Measurements from ENCODE around the gene SPATA16.
"Not testable (repeated sequence)": the region's sequence is repeated elsewhere in the genome, so short reads cannot be mapped to it uniquely, and the experiment has no call there.

SPATA16 gene

DNA sequence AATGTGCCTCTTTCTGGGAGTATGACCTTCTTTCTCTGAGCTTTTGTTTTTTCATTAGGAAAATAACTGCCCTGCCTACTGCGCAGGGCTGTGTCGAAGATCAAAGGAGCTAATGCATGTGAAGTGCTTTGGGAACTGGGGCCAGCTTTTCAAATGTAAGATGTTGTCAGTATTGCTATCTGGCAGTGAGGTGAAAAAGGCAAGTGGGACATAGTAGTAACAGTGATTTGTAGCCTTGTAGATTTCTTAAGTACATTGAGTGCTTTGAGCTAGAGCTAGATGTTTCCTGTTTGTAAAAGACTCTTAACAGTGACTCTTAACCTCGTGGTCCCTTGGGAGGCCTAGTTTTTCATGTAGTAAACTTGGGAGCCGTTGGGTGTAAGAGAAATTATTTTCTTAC lies 264.0 kb downstream of the SPATA16 start:
- no peak for DNase-seq (ENCODE audit: low read depth)

DNA sequence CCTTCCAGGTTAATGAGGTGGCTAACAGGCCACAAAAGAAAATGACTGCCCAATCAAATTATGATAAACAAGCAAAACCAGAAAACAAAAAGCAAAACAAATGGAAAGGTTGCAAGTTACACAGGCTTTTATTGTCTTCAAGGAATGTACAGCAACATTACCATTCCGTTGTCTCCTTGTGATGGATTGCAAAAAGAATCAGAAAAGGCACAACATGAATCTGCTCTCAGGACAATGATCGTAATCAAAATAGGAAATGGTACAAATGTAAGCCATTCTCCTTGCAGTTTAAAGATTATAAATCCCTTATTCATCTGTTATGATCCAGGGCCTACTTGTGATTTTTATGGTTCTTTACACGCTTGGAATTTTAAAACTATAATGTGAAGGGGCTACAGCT lies 264.7 kb downstream of the SPATA16 start:
- no peak for DNase-seq (ENCODE audit: low read depth)

DNA sequence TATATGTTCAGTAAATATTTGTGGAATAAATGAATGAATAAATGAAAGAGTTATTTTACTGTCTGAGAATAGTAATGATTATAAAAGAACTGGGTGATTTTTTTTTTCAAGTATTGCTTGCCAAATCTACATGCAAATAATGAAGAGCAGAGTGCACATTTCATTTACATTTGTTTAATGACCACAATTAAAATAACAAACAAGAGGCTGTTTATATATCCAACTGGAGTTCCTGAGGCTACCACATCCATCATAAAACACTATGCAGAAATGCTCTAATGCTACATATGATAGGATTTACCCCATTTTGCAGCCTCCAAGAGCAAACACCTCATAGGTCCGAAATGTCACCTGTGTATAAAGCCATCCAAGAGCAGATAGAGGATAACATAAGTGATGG lies 266.0 kb downstream of the SPATA16 start:
- DNase-seq (ENCODE audit: low read depth) = no peak

DNA sequence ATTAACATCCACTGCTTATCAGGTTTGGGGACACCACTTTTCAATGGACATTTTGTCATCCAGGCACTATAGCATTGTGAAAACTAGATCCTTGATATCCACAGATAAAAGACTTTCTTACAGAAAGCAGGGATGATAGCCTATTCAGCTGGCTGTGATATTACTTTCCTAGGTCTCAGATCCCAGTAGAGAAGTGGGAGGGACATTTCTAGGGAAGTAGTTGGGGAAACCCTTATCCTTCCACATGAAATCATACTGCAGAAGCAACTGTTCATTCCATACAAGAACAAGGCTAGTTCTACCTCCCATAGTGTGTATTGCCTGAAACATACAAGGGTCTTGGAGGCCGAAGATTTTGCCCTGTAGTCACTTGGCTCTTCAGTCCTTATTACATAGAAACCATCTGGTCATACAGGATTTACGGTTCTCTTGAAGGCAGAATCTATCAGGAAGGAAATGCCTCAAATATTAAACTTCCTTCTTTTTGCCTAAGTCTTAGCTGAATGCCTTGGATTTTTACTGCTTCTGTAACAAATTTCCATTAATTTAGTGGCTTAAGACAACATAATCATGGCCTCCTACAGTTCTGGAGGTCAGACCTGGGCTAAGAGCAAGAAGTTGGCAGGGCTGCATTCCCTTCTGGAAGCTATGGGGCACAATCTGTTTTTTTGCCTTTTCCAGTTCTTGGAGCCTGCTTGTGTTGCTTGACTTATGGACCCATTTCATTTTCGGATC lies 271.1 kb downstream of the SPATA16 start:
- DNase-seq (ENCODE audit: low read depth) = no peak

DNA sequence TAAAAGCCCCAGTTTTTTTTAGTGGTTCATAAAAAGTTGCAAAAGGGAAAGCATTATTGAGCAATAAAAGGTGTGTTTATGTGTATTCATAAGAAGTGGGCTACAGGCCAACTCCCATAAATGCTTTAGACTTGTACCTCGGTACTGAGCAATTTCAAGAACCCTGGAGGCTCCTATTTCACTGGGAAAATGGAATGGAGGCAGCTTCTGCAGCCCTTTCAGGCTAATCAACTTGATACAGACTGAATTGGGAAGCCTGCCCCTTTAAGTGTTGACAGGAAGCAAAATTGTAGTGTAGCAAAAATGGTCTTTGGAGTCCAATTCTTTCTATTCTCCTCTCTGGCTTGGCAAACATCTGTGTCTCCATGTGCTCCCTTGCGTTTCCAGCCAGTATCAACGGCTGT lies 271.7 kb downstream of the SPATA16 start:
- DNase-seq (ENCODE audit: low read depth) = no peak

DNA sequence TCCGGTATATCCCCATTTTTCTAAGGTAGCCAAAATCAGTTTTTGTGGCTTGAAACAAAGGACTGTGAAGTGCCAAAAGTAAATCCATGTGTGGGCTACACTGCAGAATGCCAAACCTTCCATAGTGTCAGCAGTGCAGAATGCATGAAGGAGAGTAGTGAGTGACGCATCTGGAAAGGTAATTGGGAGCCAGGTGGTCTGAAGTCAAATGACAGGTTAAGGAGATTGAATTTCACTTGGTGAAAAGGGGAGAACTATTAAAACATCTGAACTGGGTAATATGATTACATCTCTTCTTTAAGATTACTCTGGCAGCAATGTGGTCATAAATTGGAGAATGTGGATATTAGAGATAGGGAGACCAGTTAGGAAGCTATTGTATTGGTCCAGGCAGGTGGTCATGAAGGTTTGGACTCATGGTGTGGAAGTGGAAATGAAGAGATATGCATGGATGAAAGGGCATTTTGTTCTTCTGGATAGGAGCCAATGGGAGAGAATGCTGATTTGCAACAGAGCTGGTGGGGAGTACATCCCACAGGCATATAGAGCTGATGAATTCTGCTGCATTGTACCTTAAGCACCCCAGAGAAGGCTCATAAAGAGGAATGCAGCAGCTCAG lies 272.3 kb downstream of the SPATA16 start:
- no peak for DNase-seq (ENCODE audit: low read depth)

DNA sequence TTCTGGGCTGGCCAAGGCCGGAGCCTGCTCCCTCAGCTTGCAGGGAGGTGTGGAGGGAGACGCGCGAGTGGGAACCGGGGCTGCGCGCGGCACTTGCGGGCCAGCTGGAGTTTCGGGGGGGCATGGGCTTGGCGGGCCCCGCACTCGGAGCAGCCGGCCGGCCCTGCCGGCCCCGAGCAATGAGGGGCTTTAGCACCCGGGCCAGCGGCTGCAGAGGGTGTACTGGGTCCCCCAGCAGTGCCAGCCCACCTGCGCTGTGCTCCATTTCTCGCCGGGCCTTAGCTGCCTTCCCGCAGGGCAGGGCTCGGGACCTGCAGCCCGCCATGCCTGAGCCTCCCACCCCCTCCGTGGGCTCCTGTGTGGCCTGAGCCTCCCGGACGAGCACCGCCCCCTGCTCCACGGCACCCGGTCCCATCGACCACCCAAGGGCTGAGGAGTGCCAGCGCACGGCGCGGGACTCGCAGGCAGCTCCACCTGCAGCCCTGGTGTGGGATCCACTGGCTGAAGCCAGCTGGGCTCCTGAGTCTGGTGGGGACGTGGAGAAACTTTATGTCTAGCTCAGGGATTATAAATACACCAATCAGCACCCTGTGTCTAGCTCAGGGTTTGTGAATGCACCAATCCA lies 274.2 kb downstream of the SPATA16 start:
- not testable (repeated sequence) for DNase-seq (ENCODE audit: low read depth)

DNA sequence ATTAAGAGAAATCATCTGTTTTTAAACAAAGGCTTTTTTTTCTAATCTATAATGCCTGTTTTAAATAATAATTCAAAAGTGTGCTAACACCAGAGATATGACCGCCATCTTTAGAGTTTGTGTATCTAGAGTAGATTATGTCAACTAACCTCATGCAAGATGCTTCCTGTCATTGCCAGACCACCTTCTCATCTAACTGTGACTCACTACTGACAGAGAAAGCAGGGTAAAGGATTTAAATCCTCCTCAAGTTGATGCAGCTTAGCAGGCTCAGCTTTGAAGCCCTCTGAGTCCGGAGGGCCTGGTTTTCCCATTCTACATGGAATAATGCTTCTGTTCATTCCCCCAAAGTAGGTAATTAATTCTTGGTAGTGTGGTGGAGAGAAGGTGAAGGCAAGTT lies 282.0 kb downstream of the SPATA16 start:
- no peak for DNase-seq (ENCODE audit: low read depth)

DNA sequence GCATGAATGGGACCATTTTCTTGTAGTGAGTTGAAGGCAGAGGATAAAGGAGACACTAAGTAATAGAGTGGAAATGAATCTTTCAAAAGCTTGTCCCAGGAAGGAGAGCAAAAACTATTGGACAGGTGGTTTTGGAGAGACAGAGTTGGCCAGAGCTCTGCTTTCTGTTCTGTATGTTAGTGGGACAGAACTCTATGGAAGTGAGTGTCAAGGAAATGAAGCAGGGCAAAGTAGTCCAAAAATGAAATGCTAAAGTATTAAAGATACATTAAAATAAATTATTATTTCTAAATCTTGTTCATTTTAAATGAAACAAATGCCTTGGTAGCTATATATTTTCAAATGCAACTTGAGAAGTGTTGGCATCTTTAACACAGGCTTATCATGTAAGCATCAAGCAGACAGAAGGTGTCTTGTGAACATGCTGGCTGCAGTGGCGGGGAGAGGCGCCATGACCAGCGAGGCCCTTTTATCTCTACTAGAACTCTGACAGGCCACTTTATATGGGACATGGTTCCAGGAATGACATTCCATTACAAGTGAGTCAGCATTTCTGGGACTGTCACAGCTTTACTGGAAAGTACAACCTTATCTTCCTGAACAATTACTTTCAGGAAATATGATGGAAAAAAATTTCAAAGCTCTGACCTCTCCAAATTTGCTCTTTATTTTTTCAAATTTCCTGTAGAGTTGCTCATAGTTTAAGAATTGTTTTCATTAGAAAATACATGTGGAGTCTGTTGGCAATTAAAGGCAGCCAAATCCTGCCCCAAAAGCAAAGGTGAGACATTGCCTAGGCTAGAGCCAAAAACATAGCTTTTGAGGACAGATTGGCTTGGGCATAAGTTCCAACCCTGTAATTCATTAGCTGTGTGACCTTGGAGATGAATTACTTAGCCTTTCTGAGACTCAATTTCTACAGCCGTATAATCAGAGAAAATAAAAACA lies 284.0 kb downstream of the SPATA16 start:
- DNase-seq (ENCODE audit: low read depth) = no peak

DNA sequence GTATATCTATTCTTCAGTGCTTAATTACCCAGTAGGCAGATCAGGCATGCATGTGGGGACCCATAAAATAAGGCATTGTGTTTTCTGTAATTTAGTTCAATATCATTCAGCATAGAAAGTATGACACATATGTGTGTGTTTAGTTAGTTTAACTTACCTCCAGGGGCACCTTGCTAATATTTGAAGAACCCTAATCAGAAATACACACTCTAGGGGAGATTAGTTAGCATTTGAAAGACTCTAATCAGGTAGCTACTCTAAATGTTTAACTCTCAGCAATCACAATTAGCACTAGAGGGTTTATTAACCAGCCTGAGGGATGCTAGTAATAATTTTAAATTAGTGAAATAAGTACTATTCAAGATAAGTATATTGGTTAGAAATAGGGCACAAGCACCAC lies 286.0 kb downstream of the SPATA16 start:
- no peak for DNase-seq (ENCODE audit: low read depth)

DNA sequence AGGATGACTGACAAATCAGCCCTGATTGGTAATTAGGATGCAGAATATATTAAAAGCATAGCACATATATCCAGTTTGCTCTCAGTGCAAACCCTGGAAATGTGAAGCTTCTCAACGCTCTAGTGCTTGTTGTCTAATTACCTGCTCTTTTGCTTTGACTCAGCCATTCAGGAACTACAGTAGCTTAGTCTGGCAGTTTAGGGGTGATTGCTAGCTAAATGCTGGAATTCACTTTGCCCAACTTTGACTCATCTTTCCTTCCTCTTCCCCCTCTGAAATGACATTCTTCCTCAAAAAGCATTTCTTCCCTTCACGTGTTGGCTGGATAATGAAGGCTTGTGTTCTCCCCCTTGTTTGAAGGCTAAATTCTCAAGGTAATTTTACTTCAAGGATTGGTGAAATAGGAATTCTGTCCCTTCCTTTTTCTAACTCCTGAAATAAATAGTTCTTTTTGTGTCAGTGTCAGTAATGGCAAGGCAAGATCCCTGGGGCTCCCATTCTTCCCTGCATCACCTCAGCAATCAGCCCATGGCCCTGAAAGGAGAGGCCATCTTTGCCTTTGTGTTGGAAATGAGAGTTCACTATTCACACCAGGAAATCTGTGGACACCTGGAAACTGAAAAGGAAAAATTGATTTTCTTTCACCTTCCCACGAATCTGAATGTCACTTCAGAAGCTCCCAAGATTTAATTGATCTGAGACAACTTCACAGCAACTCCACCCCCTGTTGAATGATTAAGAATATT lies 286.9 kb downstream of the SPATA16 start:
- no peak for DNase-seq (ENCODE audit: low read depth)

DNA sequence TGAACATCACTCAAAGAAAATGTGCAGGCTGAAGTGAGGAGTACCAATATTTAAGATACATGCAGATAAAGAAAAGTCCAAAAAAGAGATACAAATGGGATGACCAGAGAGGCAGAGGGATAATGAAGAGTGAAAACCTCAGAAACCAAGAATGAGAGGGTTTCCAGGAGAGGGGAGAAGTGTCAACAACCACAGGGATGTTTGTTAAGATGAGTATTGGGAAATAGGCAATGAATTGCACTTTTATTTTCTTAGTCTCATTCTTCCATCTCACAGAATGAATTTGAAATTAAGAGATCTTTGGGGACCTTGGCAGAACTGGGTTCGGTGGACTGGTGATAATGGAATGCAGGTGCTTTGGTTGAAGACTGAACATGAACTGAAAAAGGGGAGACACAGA lies 288.0 kb downstream of the SPATA16 start:
- no peak for DNase-seq (ENCODE audit: low read depth)

DNA sequence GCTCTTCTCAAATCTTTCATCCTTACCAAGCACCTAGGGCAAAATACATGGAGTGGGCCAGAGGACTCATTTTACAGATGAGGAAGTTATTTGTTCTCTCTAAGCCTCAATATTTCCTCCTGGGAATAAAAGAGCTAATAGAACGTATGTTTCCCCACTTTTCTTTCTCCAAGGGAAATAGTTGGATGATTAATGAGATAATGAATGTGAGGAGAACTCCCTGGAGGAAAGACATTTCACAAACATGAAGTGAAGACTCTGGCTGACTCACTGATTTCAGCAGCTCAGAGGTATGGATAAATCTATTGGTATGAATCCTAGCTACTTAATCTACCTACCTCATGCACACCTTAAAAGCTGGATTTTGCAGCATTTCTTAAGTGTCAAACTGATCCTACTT lies 292.1 kb downstream of the SPATA16 start:
- no peak for DNase-seq (ENCODE audit: low read depth)

DNA sequence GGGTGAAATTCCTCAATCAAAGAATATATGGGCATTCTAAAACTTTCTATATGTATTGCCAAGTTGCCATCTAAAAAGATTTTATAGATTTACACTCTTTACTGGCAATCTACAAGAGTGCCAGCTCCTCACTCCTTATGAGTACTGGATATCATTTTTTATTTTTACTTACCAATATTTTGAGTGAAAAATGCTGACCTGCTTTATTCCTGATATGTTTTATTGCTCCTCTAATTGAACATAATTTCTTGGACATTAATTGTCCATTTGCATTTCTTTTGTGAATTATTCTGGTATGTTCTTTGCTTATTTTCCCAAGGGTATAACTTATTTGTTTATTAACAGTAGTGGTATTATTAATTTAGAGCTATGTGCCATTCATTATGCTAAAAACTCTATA lies 293.7 kb downstream of the SPATA16 start:
- DNase-seq (ENCODE audit: low read depth) = no peak

DNA sequence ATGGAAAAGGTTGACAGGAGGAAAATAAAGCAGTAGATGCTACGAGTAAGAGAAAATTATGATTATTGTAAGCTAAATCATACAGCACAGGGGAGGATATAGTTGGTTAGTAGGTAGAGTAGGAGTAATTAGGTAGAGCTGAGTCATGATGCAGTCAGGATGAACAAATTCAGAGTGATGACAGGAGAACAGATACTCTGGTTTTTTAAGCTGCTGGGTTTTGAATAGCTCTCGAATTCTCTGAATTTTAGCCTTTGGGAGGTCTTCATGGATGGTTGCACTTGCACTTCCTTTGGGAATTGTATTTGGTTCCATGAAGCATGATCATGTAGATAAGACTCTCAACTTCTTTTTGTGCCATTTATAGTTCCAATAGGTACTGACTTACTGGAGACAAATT lies 294.3 kb downstream of the SPATA16 start:
- no peak for DNase-seq (ENCODE audit: low read depth)

DNA sequence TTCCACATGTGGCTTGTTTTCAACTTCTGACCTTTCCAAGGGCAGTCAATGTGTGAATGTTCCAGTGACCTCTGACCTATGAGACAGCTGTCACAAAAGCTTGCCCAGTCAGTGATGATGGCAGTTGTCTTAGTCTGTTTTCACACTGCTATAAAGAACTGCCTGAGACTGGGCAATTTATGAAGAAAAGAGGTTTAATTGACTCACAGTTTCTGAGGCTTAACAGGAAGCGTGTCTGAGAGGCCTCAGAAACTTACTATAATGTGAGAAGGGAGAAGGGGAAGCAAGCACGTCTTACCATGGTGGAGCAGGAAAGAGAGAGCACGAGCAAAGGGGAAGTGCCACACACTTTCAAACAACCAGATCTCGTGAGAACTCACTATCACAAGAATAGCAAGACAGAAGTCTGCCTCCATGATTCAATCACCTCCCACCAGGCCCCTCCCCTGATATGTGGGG lies 294.9 kb downstream of the SPATA16 start:
- DNase-seq (ENCODE audit: low read depth) = no peak

DNA sequence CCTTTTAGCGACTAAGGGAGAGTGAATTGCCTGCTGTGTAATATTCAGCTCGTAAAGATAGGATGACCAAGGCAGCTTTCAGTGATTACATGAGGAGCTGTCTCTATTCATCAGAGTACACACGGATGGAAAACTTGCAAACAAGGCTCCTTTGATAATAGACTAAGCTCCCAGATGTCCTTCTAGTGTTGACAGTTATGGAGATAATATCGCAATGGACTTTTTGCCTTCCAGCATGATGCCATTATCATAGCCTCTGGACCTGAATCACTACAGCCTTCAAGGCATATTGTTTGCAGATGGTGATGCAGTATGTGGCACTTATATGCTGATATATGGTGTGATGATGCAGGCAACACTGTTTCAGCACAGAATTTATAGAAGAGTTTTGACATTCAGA lies 296.6 kb downstream of the SPATA16 start:
- no peak for DNase-seq (ENCODE audit: low read depth)

DNA sequence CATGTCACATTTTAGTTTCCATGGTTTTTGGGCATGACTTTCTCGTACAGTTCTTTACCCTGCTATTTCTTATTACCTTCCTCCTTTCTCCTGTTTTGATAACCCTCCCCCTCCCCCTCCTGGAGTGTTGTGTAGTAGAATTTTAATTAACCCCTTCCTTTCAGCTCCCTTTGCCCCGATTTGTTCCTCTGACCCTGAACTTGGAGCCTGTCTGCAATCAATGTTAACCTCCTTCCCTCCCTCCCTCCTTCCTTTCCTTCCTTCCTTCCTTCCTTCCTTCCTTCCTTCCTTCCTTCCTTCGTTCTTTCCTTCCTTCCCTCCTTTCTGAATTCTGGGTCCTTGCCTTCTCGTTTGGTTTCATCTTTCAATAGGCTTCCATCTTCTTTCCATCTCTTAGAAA lies 300.1 kb downstream of the SPATA16 start:
- DNase-seq (ENCODE audit: low read depth) = no peak

DNA sequence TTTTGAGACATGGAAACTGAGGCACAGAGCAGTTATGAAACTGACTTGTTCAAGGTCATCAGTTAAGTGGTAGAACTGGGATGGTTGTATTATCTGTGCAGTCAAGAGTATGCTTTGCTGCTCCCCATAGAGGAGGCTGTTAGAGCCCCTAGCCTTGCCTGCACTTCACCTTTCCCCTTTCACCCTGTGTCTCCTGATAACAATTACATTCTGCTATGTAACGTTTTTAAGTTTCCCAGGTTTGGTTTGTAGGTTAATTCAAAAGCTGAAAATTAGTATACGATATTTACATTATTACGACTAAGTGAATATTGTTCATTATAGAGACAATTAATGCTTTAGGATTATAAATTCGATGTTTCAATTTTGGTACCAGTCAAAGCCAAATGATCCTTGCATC lies 300.6 kb downstream of the SPATA16 start:
- no peak for DNase-seq (ENCODE audit: low read depth)

DNA sequence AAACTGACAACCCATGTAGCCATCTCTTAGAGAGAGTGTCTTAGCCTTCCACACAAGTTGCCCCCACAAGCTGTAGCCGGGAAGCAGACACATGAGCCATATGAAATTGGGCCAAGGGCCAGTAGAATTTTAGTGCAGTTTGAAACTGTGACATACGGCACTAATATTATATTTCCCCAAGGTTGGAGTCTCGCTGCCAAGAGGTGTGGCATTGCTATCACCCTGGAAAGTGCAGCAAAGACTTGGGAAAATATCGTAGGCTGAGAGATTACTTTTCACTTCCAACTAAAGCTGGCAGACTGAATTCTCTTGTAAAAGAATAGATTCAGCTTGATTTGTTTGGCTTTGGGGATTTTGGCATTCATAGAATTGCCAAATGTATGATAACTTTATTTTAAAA lies 301.4 kb downstream of the SPATA16 start:
- DNase-seq (ENCODE audit: low read depth) = no peak

Measured in stimulated activated CD4-positive, alpha-beta T cell treated with anti-CD3 and anti-CD28 coated beads, Interleukin-2, amount 100 ng/mL, for 4 hours (primary cell).